ENCODE data around the gene CISD1. TPM values are rescaled to one million over a fixed set of nuclear protein-coding genes. Genes with fewer than 3 reads are reported as not detected.
"Not testable (repeated sequence)": the region's sequence is repeated elsewhere in the genome, so short reads cannot be mapped to it uniquely, and the experiment has no call there.

CISD1 gene
- 26.9 TPM for total RNA-seq

GRCh38 chr10:58268946-58269781, at the start of gene CISD1:
CISD1 (plus strand) TSS chr10:58269162; CDS start chr10:58269274, 112 bp downstream.
- peak; percentile 99 for DNase-seq (ENCODE audit: low spot score)
- ATAC-seq, result peak; percentile 74

- ATAC-seq (no peak), DNase-seq (ENCODE audit: low spot score) (no peak)
Measured at GRCh38 chr10:58219875-58220274, 49.1 kb upstream of the CISD1 start.

GRCh38 chr10:58220769-58221451, 48.1 kb upstream of the CISD1 start:
- DNase-seq (ENCODE audit: low spot score) (no peak), ATAC-seq (no peak)

- DNase-seq (ENCODE audit: low spot score), result no peak
- ATAC-seq, result no peak
Measured at GRCh38 chr10:58225654-58226053, 43.3 kb upstream of the CISD1 start.

- DNase-seq (ENCODE audit: low spot score); ATAC-seq: not testable (repeated sequence)
Measured at GRCh38 chr10:58229856-58230255, 39.1 kb upstream of the CISD1 start.

- ATAC-seq (no peak), DNase-seq (ENCODE audit: low spot score) (no peak)
Measured at GRCh38 chr10:58237014-58237834, 31.7 kb upstream of the CISD1 start.

- ATAC-seq, result no peak
- DNase-seq (ENCODE audit: low spot score), result no peak
Measured at GRCh38 chr10:58239561-58240169, 29.3 kb upstream of the CISD1 start.

GRCh38 chr10:58240531-58240930, 28.4 kb upstream of the CISD1 start:
- DNase-seq (ENCODE audit: low spot score) (no peak), ATAC-seq (no peak)

GRCh38 chr10:58241346-58241745, 27.6 kb upstream of the CISD1 start:
- ATAC-seq (no peak), DNase-seq (ENCODE audit: low spot score) (no peak)

- ATAC-seq (no peak), DNase-seq (ENCODE audit: low spot score) (no peak)
Measured at GRCh38 chr10:58243269-58243668, 25.7 kb upstream of the CISD1 start.

- DNase-seq (ENCODE audit: low spot score); ATAC-seq: not testable (repeated sequence)
Measured at GRCh38 chr10:58243801-58244200, 25.2 kb upstream of the CISD1 start.

GRCh38 chr10:58244242-58244641, 24.7 kb upstream of the CISD1 start:
- DNase-seq (ENCODE audit: low spot score); ATAC-seq: not testable (repeated sequence)

GRCh38 chr10:58244666-58245065, 24.3 kb upstream of the CISD1 start:
- not testable (repeated sequence) for DNase-seq (ENCODE audit: low spot score); ATAC-seq

GRCh38 chr10:58253184-58253583, 15.8 kb upstream of the CISD1 start:
- DNase-seq (ENCODE audit: low spot score) (no peak), ATAC-seq (no peak)

- DNase-seq (ENCODE audit: low spot score) (no peak), ATAC-seq (no peak)
Measured at GRCh38 chr10:58254644-58255043, 14.3 kb upstream of the CISD1 start.

- ATAC-seq; DNase-seq (ENCODE audit: low spot score): not testable (repeated sequence)
Measured at GRCh38 chr10:58256013-58256780, 12.8 kb upstream of the CISD1 start.

- no peak for ATAC-seq
Measured at GRCh38 chr10:58258977-58259692, 9.8 kb upstream of the CISD1 start.

GRCh38 chr10:58260334-58260733, 8.6 kb upstream of the CISD1 start:
- ATAC-seq (no peak), DNase-seq (ENCODE audit: low spot score) (no peak)

More at GRCh38 chr10:58258977-58259692, 9.8 kb upstream of the CISD1 start:
- DNase-seq (ENCODE audit: low spot score), result no peak

GRCh38 chr10:58262766-58263165, 6.2 kb upstream of the CISD1 start:
- DNase-seq (ENCODE audit: low spot score) (no peak), ATAC-seq (no peak)
